Measurements from ENCODE around the gene TAF9. TPM values are rescaled to one million over a fixed set of nuclear protein-coding genes. Genes with fewer than 3 reads are reported as not detected.

The TAF9 gene
- total RNA-seq, 1 donor from 2014 or later = 32.2 TPM

DNA sequence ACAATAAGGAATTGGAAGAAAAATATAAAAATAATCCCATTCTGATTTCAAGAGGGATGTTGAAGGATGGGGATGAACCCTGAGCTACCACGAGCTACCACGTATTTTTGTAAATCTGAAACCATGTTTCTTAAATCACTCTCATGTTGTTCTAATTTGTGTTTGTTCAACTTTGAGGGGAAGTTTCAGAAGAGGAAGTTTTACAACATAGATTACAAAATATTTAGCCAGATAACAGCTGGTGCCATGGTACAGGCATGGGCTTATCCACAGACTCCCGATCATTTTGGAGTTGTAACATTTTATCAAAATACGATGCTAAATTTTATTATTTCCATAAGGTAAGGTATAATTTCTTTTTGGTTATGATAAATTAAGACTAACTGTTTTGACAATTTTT lies 51.9 kb downstream of the TAF9 start:
- Histone ChIP-seq H3K4me3 (no peak overlapping the region), H3K36me3 (peaks cover 24% of the 10 kb centered on the region), H3K27ac (replicated peaks) (no peak overlapping the region), H3K27me3 (ENCODE audit: low read depth) (no peaks in the 10 kb centered on the region), H3K4me1 (no peaks in the 10 kb centered on the region), H3K9me3 (replicated peaks) (no peaks in the 10 kb centered on the region)
- DNase-seq = no peak
- intact Hi-C loops (cut with micrococcal nuclease) = no loop called here
- TF ChIP-seq, protein P1, sequence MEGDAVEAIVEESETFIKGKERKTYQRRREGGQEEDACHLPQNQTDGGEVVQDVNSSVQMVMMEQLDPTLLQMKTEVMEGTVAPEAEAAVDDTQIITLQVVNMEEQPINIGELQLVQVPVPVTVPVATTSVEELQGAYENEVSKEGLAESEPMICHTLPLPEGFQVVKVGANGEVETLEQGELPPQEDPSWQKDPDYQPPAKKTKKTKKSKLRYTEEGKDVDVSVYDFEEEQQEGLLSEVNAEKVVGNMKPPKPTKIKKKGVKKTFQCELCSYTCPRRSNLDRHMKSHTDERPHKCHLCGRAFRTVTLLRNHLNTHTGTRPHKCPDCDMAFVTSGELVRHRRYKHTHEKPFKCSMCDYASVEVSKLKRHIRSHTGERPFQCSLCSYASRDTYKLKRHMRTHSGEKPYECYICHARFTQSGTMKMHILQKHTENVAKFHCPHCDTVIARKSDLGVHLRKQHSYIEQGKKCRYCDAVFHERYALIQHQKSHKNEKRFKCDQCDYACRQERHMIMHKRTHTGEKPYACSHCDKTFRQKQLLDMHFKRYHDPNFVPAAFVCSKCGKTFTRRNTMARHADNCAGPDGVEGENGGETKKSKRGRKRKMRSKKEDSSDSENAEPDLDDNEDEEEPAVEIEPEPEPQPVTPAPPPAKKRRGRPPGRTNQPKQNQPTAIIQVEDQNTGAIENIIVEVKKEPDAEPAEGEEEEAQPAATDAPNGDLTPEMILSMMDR (IDR thresholded peaks at IDR 0.05; ENCODE audit: borderline replicate concordance) = no peak

DNA sequence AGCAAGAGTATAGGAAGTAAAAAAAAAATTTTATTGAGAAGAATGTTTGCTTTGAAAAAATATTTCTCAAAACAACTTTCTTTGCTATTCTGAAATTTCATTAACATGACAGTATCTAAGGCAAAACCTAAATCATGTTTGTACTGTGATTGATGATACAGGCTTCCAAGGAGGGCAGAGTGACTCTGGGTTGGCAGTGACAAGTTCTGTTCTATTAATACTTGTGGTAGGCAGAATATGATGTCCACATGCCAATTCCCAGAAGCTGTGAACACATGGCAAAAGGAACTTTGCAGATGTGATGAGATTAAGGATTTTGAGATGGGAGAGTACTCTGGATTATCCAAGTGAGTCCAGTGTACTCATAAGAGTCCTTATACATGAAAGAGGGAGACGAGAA lies 53.3 kb downstream of the TAF9 start:
- Histone ChIP-seq H3K4me3 (no peak overlapping the region), H3K27me3 (ENCODE audit: low read depth) (no peaks in the 10 kb centered on the region), H3K9me3 (replicated peaks) (no peaks in the 10 kb centered on the region), H3K4me1 (no peaks in the 10 kb centered on the region), H3K36me3 (peaks cover 24% of the 10 kb centered on the region), H3K27ac (replicated peaks) (no peak overlapping the region)
- DNase-seq = no peak
- intact Hi-C loops (cut with micrococcal nuclease) = no loop called here
- TF ChIP-seq, protein P1 (IDR thresholded peaks at IDR 0.05; ENCODE audit: borderline replicate concordance) = no peak

Other genes with a start within 250 kb of the TAF9 start
- gene CCNB1, start 202.4 kb downstream of the TAF9 start, total RNA-seq = 3.5 TPM
- gene CENPH, start 179.9 kb downstream of the TAF9 start, total RNA-seq = 3.1 TPM
- gene CDK7, start 134.6 kb downstream of the TAF9 start, total RNA-seq = 10.5 TPM
- 2.4 TPM for gene CCDC125, start 36.7 kb downstream of the TAF9 start, total RNA-seq
- 39.4 TPM for gene AK6, start within 50 bp of the TAF9 start, total RNA-seq
- 19.4 TPM for gene RAD17, start 298 bp upstream of the TAF9 start, total RNA-seq
- 0.96 TPM for gene MARVELD2, start 45.6 kb upstream of the TAF9 start, total RNA-seq
- gene OCLN, start 123.3 kb upstream of the TAF9 start, total RNA-seq = 2.0 TPM
- 18.0 TPM for gene GTF2H2C, start 190.7 kb upstream of the TAF9 start, total RNA-seq